ENCODE data around the gene NTMT2. TPM values are rescaled to one million over a fixed set of nuclear protein-coding genes. Genes with fewer than 3 reads are reported as not detected.

The NTMT2 gene
- total RNA-seq, 1 donor from 2014 or later = not detected

DNA sequence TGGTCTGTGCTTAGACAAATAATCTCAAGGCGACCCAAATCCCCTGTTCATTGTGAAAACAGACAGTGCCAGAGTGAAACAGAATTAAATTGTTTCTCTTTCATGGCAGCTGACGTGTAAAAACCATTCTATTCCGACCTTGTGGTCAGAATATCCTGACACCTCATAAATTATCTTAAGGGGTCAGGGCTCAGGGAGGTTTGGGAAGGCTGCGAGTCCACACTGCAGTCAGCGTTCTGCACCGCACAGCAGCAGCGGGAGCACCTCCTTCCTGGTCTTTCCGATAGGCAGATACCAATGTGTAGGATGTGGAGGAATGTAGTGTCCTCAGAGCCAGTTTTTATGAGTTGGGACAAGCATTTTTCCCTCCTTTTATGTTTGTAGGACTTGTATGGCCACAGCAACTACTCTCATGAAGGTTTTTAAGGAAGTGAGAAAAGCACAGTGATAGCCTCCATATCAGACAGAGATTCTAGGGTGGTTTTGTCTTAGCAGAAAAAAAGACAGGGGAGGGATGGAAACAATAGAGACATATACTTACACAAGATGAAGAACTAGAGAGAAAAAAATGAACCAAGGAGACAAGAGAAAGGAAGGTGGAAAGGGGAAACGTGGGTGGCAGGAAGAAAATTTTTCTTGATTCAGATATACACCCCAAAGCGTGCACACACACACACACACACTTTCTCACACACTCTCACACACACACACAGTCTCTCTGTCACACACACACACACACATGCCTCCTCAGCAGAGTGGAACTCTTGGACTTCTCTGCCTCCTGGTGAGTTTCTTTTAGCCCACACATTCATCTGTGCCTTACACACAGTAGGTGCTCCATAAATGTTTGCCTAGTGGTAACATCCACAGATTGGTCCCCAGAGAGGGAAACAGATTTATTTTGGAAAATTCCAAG lies 68.6 kb downstream of the NTMT2 start:
- H3K4me1 Mint-ChIP-seq = no peaks in the 10 kb centered on the region
- TF ChIP-seq, protein P1, sequence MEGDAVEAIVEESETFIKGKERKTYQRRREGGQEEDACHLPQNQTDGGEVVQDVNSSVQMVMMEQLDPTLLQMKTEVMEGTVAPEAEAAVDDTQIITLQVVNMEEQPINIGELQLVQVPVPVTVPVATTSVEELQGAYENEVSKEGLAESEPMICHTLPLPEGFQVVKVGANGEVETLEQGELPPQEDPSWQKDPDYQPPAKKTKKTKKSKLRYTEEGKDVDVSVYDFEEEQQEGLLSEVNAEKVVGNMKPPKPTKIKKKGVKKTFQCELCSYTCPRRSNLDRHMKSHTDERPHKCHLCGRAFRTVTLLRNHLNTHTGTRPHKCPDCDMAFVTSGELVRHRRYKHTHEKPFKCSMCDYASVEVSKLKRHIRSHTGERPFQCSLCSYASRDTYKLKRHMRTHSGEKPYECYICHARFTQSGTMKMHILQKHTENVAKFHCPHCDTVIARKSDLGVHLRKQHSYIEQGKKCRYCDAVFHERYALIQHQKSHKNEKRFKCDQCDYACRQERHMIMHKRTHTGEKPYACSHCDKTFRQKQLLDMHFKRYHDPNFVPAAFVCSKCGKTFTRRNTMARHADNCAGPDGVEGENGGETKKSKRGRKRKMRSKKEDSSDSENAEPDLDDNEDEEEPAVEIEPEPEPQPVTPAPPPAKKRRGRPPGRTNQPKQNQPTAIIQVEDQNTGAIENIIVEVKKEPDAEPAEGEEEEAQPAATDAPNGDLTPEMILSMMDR (IDR thresholded peaks at IDR 0.05) = no peak
- peaks cover 8% of the 10 kb centered on the region for H3K27me3 Mint-ChIP-seq
- POLR2A ChIA-PET = no interaction called here
- intact Hi-C loops (cut with micrococcal nuclease) = no loop called here
- H3K4me3 Mint-ChIP-seq = no peak overlapping the region
- H3K27ac Mint-ChIP-seq = no peak overlapping the region
- ATAC-seq (ENCODE audit: low read depth) (no peak), DNase-seq (no peak)
- H3K9me3 Mint-ChIP-seq = no peaks in the 10 kb centered on the region
- no peaks in the 10 kb centered on the region for H3K36me3 Mint-ChIP-seq (ENCODE audit: low read depth)
- CTCF ChIA-PET = no interaction called here

DNA sequence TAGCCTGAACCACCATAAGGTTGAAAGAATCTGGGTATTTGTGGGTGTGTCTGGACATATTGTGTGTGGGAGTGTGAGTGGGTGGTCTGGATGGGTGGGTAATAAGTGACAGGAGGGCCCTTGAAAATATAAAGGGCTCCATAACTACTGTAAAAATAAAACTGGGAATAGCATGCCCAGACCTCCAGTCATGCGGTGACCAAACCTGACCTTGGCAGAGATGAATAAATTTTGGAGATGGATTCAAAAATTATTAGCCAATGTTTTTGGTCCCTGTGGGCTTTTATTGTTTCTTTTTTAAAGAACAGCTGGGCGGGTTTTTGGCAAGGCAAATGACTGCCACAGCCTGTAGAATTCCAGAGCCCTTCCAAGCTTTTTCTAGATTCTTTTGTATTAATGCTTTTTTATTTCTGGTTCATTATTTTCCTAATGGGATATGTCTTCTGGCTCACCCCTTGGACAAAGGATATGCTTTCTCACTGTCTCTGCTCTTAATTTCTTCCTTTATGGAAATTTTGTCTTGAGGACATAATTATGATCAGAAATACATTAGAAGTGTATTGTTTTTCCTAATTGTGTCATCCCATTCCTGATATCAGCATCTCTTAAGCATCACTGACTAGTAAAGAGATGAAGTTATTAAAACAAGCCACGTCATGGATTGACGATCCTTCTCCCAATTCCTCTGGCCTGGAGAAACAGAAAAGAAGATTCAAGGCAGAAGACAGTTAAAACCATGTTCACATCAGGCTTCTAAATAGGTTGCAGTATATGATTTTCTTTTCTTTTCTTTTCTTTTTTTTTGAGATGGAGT lies 69.5 kb downstream of the NTMT2 start:
- CTCF ChIA-PET = no interaction called here
- Mint-ChIP-seq H3K36me3 (ENCODE audit: low read depth) (no peaks in the 10 kb centered on the region), H3K27me3 (peaks cover 8% of the 10 kb centered on the region), H3K9me3 (no peaks in the 10 kb centered on the region), H3K27ac (no peak overlapping the region), H3K4me3 (no peak overlapping the region), H3K4me1 (no peaks in the 10 kb centered on the region)
- TF ChIP-seq, protein P1 (IDR thresholded peaks at IDR 0.05) = no peak
- POLR2A ChIA-PET = no interaction called here
- no peak for DNase-seq
- intact Hi-C loops (cut with micrococcal nuclease) = no loop called here
- no peak for ATAC-seq (ENCODE audit: low read depth)

DNA sequence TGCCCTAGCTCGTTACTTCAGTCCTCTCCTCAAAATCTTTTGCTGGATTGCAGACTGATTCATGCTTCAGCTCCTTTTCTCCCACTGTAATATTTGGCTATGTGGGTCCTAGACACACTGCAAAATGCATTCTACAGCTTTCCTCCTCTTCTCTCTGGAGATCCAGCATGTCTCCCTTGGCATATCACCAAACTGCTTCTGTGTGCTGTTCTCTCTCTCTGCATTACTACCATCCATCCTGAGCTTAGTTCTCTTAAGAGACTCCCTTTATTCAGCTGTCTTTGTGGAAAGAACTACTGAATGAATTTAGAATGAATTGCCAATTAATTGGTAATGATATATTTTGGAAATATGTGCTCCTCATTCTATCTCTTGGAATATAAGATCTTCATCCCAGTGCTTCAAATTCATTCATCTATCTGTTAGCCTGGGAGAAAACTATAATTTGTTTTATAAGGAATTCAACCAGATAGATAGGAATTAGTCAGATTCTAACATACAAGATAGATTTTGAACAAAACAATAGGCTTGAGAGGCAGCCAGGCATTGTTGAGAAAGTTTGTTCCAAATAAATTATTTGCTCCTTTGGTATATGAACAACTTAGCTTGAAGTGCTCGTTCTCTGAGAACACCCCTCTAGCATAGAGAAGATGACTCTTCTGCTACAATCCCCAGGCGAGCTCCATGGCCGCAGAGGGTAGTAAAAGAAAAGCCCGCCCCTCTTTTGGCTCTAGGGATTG lies 71.9 kb downstream of the NTMT2 start:
- no peaks in the 10 kb centered on the region for H3K36me3 Mint-ChIP-seq (ENCODE audit: low read depth)
- CTCF ChIA-PET = no interaction called here
- H3K27ac Mint-ChIP-seq = no peak overlapping the region
- H3K27me3 Mint-ChIP-seq = peaks cover 8% of the 10 kb centered on the region
- intact Hi-C loops (cut with micrococcal nuclease) = no loop called here
- TF ChIP-seq, protein P1 (IDR thresholded peaks at IDR 0.05) = no peak
- no peaks in the 10 kb centered on the region for H3K9me3 Mint-ChIP-seq
- no peaks in the 10 kb centered on the region for H3K4me1 Mint-ChIP-seq
- POLR2A ChIA-PET = no interaction called here
- ATAC-seq (ENCODE audit: low read depth) = no peak
- H3K4me3 Mint-ChIP-seq = no peak overlapping the region
- no peak for DNase-seq

DNA sequence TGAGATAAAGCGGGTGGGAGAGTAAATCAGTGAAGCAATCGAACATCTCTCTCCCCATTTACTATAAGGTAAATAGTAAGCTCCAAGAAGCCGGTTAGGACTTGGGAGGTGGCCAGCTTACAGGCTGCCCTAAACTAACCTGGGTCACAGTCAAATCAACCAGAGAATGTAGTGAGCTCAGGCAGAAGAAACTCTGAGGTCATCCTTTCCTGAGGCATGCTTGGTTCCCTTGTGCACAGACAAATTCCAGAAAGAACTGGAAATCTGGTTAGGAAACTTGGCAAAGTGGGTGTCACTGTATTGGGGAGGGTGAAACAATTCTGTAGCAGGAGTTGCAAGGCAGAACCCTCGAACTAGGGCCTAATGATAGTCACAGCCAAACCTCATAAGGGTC lies 72.5 kb downstream of the NTMT2 start:
- Mint-ChIP-seq H3K4me1 (no peaks in the 10 kb centered on the region), H3K27ac (no peak overlapping the region), H3K4me3 (no peak overlapping the region), H3K36me3 (ENCODE audit: low read depth) (no peaks in the 10 kb centered on the region), H3K9me3 (peaks cover 3% of the 10 kb centered on the region), H3K27me3 (peaks cover 8% of the 10 kb centered on the region)
- intact Hi-C loops (cut with micrococcal nuclease) = no loop called here
- ChIA-PET POLR2A (no interaction called here), CTCF (no interaction called here)
- TF ChIP-seq, protein P1 (IDR thresholded peaks at IDR 0.05) = no peak
- ATAC-seq (ENCODE audit: low read depth) (no peak), DNase-seq (no peak)

Other genes starting within 250 kb of the NTMT2 start
- 11.8 and 12.7 TPM in 2 replicates for gene KIFAP3, start 71.3 kb upstream of the NTMT2 start, total RNA-seq